Measurements from ENCODE around the gene HDAC6.
"Not testable (repeated sequence)": the region's sequence is repeated elsewhere in the genome, so short reads cannot be mapped to it uniquely, and the experiment has no call there.

HDAC6 gene

DNA sequence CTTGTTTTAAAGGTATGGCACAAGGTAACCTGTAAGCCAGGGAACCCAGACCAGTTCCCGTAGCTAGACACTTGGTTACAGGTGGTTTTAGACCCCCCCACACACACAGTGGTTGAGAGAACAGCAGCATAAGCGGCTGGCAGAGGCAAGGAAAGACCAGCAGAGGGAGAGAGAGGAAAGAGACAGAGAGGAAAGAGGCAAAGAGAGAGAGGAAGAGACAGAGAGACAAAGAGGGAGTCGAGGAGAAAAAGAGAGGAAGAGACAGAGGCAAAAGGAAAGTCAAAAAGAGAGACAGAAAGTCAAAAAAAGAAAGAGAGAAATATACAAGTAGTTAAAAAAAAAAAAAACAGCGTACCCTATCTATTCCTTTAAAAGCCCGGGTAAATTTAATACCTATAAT lies 53.0 kb downstream of the HDAC6 start:
- no peak for ATAC-seq
- TF ChIP-seq ARNTL (CRISPR knock-in tag; IDR thresholded peaks at IDR 0.05; ENCODE audit: borderline replicate concordance, low read depth) (no peak), RARB (CRISPR knock-in tag; IDR thresholded peaks at IDR 0.05) (no peak), PPARA (CRISPR knock-in tag; IDR thresholded peaks at IDR 0.05; ENCODE audit: borderline replicate concordance) (no peak), TCF4 (CRISPR knock-in tag; IDR thresholded peaks at IDR 0.05; ENCODE audit: borderline replicate concordance) (no peak), CSDC2 (CRISPR knock-in tag; IDR thresholded peaks at IDR 0.05) (no peak)

DNA sequence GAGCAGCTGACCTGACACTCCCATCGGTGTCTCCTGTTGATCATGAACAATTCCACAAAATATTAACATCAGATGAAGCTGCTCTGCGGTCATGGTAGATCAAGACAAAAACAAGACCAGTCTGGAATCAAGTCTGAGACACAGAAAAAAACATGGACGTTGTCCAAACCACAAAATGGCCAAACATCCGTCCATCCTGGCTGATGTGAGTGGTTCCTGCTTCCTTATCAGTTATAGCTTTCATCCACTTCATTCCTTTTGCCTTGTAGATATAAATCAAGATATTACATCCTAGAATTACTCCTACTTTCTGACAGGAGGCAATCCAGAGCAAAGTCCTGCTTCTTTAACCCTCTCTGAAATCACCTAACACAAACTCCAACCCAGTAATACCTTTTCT lies 62.3 kb downstream of the HDAC6 start:
- ATAC-seq: peak; percentile 76
- TF ChIP-seq CSDC2 (CRISPR knock-in tag; IDR thresholded peaks at IDR 0.05) (no peak), SNAI2 (CRISPR knock-in tag; IDR thresholded peaks at IDR 0.05) (no peak), ISL1 (CRISPR knock-in tag; IDR thresholded peaks at IDR 0.05) (peak; percentile 67)
- TF ChIP-seq, protein P1, sequence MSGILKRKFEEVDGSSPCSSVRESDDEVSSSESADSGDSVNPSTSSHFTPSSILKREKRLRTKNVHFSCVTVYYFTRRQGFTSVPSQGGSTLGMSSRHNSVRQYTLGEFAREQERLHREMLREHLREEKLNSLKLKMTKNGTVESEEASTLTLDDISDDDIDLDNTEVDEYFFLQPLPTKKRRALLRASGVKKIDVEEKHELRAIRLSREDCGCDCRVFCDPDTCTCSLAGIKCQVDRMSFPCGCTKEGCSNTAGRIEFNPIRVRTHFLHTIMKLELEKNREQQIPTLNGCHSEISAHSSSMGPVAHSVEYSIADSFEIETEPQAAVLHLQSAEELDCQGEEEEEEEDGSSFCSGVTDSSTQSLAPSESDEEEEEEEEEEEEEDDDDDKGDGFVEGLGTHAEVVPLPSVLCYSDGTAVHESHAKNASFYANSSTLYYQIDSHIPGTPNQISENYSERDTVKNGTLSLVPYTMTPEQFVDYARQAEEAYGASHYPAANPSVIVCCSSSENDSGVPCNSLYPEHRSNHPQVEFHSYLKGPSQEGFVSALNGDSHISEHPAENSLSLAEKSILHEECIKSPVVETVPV (CRISPR knock-in tag; IDR thresholded peaks at IDR 0.05): no peak

DNA sequence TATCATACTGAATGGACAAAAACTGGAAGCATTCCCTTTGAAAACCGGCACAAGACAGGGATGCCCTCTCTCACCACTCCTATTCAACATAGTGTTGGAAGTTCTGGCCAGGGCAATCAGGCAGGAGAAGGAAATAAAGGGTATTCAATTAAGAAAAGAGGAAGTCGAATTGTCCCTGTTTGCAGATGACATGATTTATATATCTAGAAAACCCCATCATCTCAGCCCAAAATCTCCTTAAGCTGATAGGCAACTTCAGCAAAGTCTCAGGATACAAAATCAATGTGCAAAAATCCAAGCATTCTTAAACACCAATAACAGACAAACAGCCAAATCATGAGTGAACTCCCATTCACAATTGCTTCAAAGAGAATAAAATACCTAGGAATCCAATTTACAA lies 70.2 kb downstream of the HDAC6 start:
- ATAC-seq: not testable (repeated sequence)

All from SK-N-SH treated with all-trans-retinoic acid at 6 μM for 48 hours (cell line).